Fibroblast of lung (primary cell): Measurements from ENCODE around the gene MBNL2. TPM values are rescaled to one million over a fixed set of nuclear protein-coding genes. Genes with fewer than 3 reads are reported as not detected.
A peak's percentile ranks its signal among the peaks of the same experiment; 100 is the strongest.

Experiments
- DNase-seq, 2 donors: peaks; one replicate each; pipeline versions ENCODE4 v3.0.0 to v3.0.0-alpha.2; 2010; ENCODE audit warnings: low read depth in 2 of 2
- H2AFZ ChIP-seq: 2 replicates; pipeline ENCODE4 v1.5.1; 2012; ENCODE audit warnings: low read length, control low read depth, inconsistent platforms
- H3K27ac ChIP-seq: 2 replicates; pipeline ENCODE4 v1.5.1; 2011; ENCODE audit warnings: low read length, control low read depth; ENCODE audit not compliant: insufficient read depth
- H3K27me3 ChIP-seq: 2 replicates; pipeline ENCODE4 v1.5.1; 2011; ENCODE audit warnings: mild to moderate bottlenecking, low read length; ENCODE audit not compliant: control insufficient read depth, insufficient read depth
- H3K36me3 ChIP-seq: 2 replicates; pipeline ENCODE4 v1.5.1; 2011; ENCODE audit warnings: low read length; ENCODE audit not compliant: control insufficient read depth, insufficient read depth
- H3K4me1 ChIP-seq: 2 replicates; pipeline ENCODE4 v1.5.1; 2011; ENCODE audit warnings: low read length; ENCODE audit not compliant: control insufficient read depth, insufficient read depth; ENCODE audit errors: extremely low read depth
- H3K4me2 ChIP-seq: 2 replicates; pipeline ENCODE4 v1.5.1; 2011; ENCODE audit warnings: low read length, control low read depth; ENCODE audit not compliant: insufficient read depth; ENCODE audit errors: extremely low read depth
- H3K4me3 ChIP-seq, 4 experiments: fragments of 200-600 bp in 1 of 4; sonication (generic) in 1 of 4; replicated peaks in 1 of 4; 2 replicates each; pipeline ENCODE4 v1.5.1; 2011 to 2016; ENCODE audit warnings: low read length in 4 of 4, low read depth in 3 of 4, mild to moderate bottlenecking in 3 of 4, control low read depth in 2 of 4, inconsistent platforms in 1 of 4, mixed read lengths in 1 of 4; ENCODE audit not compliant: insufficient read depth in 1 of 4; ENCODE audit errors: control extremely low read depth in 1 of 4
- H3K79me2 ChIP-seq: 2 replicates; pipeline ENCODE4 v1.5.1; 2012; ENCODE audit warnings: mild to moderate bottlenecking, low read length, inconsistent platforms; ENCODE audit not compliant: control insufficient read depth, insufficient read depth
- H3K9ac ChIP-seq: 2 replicates; pipeline ENCODE4 v1.5.1; 2011; ENCODE audit warnings: mild to moderate bottlenecking, low read length, control low read depth; ENCODE audit not compliant: insufficient read depth
- H3K9me3 ChIP-seq: 2 replicates; pipeline ENCODE4 v1.5.1; 2012; ENCODE audit warnings: low read depth, low read length; ENCODE audit not compliant: control insufficient read depth, insufficient read depth
- H4K20me1 ChIP-seq: 2 replicates; pipeline ENCODE4 v1.5.1; 2011; ENCODE audit warnings: low read length; ENCODE audit not compliant: control insufficient read depth, insufficient read depth; ENCODE audit errors: extremely low read depth
- EZH2 ChIP-seq: IDR thresholded peaks from 2 replicates; pipeline ENCODE4 v1.5.1; 2012; ENCODE audit warnings: low read length, control low read depth, mild to moderate bottlenecking; ENCODE audit errors: missing control alignments
- polyA plus RNA-seq, 2 donors: library from polyadenylated mRNA; depleted of rRNA in 1 of 2; stranded (reverse) in 1 of 2; unstranded in 1 of 2; fragments of >200 nt; gene quantifications; 2 replicates each; pipeline ENCODE4 v1.2.1, GENCODE V29; 2011 to 2012; ENCODE audit warnings: missing spikeins in 1 of 2
- total RNA-seq: library from RNA; depleted of rRNA; stranded (reverse); fragments of >200 nt; gene quantifications from 2 replicates; pipeline ENCODE4 v1.2.1, GENCODE V29; 2014
- TF ChIP-seq, protein P1 (sequence below), 2 donors: IDR thresholded peaks in 1 of 2; conservative IDR thresholded peaks in 1 of 2; 1 replicate in 1 of 2; 2 replicates in 1 of 2; pipeline ENCODE4 v1.5.1; 2011 to 2012; ENCODE audit warnings: low read length in 2 of 2, control low read depth in 1 of 2, inconsistent platforms in 1 of 2, low read depth in 1 of 2, mild to moderate bottlenecking in 1 of 2

The MBNL2 gene
- total and polyA plus RNA-seq, 2 donors (not counting 1 experiment from before 2014, with no cell fraction given): 48.9 to 61.1 TPM

DNA sequence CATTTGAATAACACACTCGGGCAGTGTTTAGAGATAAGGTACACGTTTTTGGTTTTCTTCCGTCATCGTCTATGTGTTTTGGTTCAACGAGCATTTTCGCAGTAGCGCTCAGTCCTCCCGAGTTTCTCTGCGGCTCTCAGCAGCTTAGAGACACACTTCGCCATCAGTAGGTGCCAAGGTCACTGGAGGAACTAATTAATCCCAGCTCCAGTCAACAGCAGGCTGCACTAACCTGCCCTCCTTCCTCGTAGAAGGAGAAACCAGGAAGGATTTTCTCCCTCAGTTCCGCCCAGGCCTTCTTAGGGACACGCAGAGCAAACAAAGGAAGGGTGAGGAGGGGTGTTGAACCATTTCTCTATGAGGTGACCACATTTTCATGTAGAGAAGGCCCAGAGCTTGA, 12.6 kb downstream of the MBNL2 start:
- H4K20me1 ChIP-seq: no peaks in the 10 kb centered on the region
- peaks cover 83% of the 10 kb centered on the region for H3K79me2 ChIP-seq
- H2AFZ ChIP-seq: no peak overlapping the region
- no peak overlapping the region for H3K4me2 ChIP-seq
- H3K36me3 ChIP-seq: no peaks in the 10 kb centered on the region
- H3K4me1 ChIP-seq: peaks cover 10% of the 10 kb centered on the region
- H3K27ac ChIP-seq: no peak overlapping the region
- H3K9me3 ChIP-seq: no peaks in the 10 kb centered on the region
- no peaks in the 10 kb centered on the region for H3K27me3 ChIP-seq
- TF ChIP-seq, protein P1, sequence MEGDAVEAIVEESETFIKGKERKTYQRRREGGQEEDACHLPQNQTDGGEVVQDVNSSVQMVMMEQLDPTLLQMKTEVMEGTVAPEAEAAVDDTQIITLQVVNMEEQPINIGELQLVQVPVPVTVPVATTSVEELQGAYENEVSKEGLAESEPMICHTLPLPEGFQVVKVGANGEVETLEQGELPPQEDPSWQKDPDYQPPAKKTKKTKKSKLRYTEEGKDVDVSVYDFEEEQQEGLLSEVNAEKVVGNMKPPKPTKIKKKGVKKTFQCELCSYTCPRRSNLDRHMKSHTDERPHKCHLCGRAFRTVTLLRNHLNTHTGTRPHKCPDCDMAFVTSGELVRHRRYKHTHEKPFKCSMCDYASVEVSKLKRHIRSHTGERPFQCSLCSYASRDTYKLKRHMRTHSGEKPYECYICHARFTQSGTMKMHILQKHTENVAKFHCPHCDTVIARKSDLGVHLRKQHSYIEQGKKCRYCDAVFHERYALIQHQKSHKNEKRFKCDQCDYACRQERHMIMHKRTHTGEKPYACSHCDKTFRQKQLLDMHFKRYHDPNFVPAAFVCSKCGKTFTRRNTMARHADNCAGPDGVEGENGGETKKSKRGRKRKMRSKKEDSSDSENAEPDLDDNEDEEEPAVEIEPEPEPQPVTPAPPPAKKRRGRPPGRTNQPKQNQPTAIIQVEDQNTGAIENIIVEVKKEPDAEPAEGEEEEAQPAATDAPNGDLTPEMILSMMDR (conservative IDR thresholded peaks at IDR 0.05 in 1 of 2, IDR thresholded peaks at IDR 0.05 in 1 of 2; ENCODE audit: low read depth in 1 of 2, low read length in 2 of 2): no peak
- TF ChIP-seq EZH2: no peak
- DNase-seq: no peak
- H3K4me3 ChIP-seq: no peak overlapping the region
- no peak overlapping the region for H3K9ac ChIP-seq

DNA sequence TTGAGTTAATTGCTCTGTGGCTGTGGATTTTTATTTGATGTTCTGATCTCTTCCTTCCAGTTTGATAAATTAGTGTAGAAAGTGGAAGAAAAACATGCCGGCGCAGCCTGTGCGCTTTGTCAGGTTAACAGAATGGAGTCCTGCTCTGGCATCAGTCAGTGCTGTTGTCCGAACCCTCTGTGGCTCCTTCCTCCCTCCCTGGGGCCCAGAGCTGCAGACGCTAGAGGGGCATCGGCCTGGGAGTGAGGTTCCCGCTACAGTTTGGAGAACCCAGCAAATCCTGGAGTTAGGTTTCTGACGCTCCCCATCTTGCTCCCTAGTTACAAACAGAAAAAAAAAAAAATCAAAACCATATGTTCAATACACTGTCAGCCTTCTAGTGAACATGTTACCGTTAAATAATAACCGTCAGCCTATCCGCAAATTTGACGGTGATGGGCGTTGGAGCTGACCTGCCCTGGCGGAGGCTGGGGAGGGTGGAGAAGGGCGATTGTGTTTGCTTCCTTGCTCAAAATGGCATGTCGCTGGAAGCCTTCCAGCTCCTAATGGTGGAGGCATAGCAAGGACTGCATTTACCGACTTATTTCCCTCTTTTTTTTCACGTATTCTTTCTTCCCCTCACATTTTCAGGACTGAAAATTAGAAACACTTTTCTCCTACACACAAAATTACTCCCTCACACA, 13.6 kb downstream of the MBNL2 start:
- no peaks in the 10 kb centered on the region for H3K27me3 ChIP-seq
- peak overlapping the region; percentile 33 for H3K4me2 ChIP-seq
- H3K27ac ChIP-seq: no peak overlapping the region
- no peaks in the 10 kb centered on the region for H3K9me3 ChIP-seq
- H3K79me2 ChIP-seq: peaks cover 83% of the 10 kb centered on the region
- no peaks in the 10 kb centered on the region for H4K20me1 ChIP-seq
- no peak overlapping the region for H3K9ac ChIP-seq
- H3K4me1 ChIP-seq: peaks cover 11% of the 10 kb centered on the region
- no peak overlapping the region for H3K4me3 ChIP-seq
- no peak for DNase-seq
- no peaks in the 10 kb centered on the region for H3K36me3 ChIP-seq
- H2AFZ ChIP-seq: no peak overlapping the region
- TF ChIP-seq EZH2: no peak
- TF ChIP-seq, protein P1 (conservative IDR thresholded peaks at IDR 0.05 in 1 of 2, IDR thresholded peaks at IDR 0.05 in 1 of 2; ENCODE audit: low read depth in 1 of 2, low read length in 2 of 2): no peak

DNA sequence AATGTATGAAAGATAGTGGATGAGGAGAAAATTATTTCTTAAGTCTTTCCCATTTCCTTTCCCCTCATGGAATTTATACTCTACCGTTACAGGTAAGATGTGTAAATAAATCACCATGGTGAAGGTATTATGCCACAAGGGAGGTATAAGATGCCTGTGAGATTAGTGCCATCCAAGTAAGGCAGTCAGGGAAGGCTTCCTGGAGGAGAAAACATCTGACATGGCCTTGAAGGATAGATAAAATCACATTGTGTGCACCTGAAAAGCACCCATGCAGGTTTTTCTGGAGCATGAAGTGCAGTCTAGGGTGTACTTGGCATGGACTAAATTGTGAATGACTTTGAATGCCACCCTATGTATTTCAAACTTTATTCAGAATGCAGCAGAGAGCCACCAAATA, 15.3 kb downstream of the MBNL2 start:
- TF ChIP-seq, protein P1 (conservative IDR thresholded peaks at IDR 0.05 in 1 of 2, IDR thresholded peaks at IDR 0.05 in 1 of 2; ENCODE audit: low read depth in 1 of 2, low read length in 2 of 2): no peak
- no peak for DNase-seq
- H3K4me3 ChIP-seq: no peak overlapping the region
- no peaks in the 10 kb centered on the region for H3K36me3 ChIP-seq
- H3K4me1 ChIP-seq: peaks cover 8% of the 10 kb centered on the region
- H3K27ac ChIP-seq: no peak overlapping the region
- H3K9ac ChIP-seq: no peak overlapping the region
- peaks cover 85% of the 10 kb centered on the region for H3K79me2 ChIP-seq
- no peak overlapping the region for H2AFZ ChIP-seq
- no peaks in the 10 kb centered on the region for H3K9me3 ChIP-seq
- no peak overlapping the region for H3K4me2 ChIP-seq
- no peaks in the 10 kb centered on the region for H3K27me3 ChIP-seq
- no peaks in the 10 kb centered on the region for H4K20me1 ChIP-seq
